GM12878 (cell line): Measurements from ENCODE around the gene PDZD7. TPM values are rescaled to one million over a fixed set of nuclear protein-coding genes. Genes with fewer than 3 reads are reported as not detected.

ENCODE experiments used
- ATAC-seq: fragments of 200-7000 bp; cut with Tn5 transposase; 3 replicates; pipeline ENCODE4 v1.9.1; 2020; ENCODE audit warnings: mild to moderate bottlenecking, moderate library complexity
- BruUV-seq: library from RNA; stranded (reverse); fragments of 400-500 nt; replicated peaks from 2 replicates; lab custom pipeline; 2021; lab: Mats Ljungman, UMichigan
- CTCF ChIA-PET: fragments of 300-600 bp; sonication (Branson Sonifier 250); formaldehyde crosslinking; extraction: SDS; loops from one replicate; lab custom pipeline; 2021; ENCODE audit warnings: inconsistent platforms; lab: Yijun Ruan, JAX
- POLR2A ChIA-PET: fragments of 350-600 bp; formaldehyde crosslinking; extraction: SDS; loops from one replicate; lab custom pipeline; 2021; ENCODE audit warnings: inconsistent platforms; lab: Charles Lee
- RAD21 ChIA-PET: fragments of 300-600 bp; sonication (Branson Sonifier 250); formaldehyde crosslinking; loops from one replicate; lab custom pipeline; 2023; ENCODE audit warnings: antibody characterized with exemption; ENCODE audit not compliant: unreplicated experiment; lab: Charles Lee
- SMC1A ChIA-PET: fragments of 300-600 bp; sonication (Branson Sonifier 250); formaldehyde crosslinking; loops from one replicate; lab custom pipeline; 2023; ENCODE audit not compliant: unreplicated experiment, uncharacterized antibody; lab: Charles Lee
- DNase-seq: peaks from one replicate; pipeline ENCODE4 v3.0.0-alpha.2; 2011; ENCODE audit warnings: low read depth, low spot score
- FAIRE-seq: peaks from 3 replicates; lab custom pipeline; 2011; peaks lifted over from hg19 to GRCh38; lab: Jason Lieb, UNC
- H2AFZ ChIP-seq: 2 replicates; pipeline ENCODE4 v1.6.0; 2011; ENCODE audit warnings: low read depth, low read length, control low read depth; ENCODE audit not compliant: control insufficient read depth
- H3K27ac ChIP-seq: 2 replicates; pipeline ENCODE4 v1.5.1; 2011; ENCODE audit warnings: control low read depth; ENCODE audit not compliant: control insufficient read depth, insufficient read depth
- H3K27me3 ChIP-seq, 2 experiments: replicated peaks in 1 of 2; 2 replicates each; pipeline versions ENCODE4 v1.6.0 to v1.6.1; 2011; ENCODE audit warnings: low read length in 1 of 2; ENCODE audit not compliant: control insufficient read depth in 2 of 2, insufficient read depth in 2 of 2
- H3K36me3 ChIP-seq, 2 experiments: 2 replicates each; pipeline ENCODE4 v1.5.1; 2011; ENCODE audit warnings: low read length in 1 of 2; ENCODE audit not compliant: control insufficient read depth in 2 of 2, insufficient read depth in 2 of 2
- H3K4me1 ChIP-seq: 2 replicates; pipeline ENCODE4 v1.6.1; 2011; ENCODE audit warnings: mild to moderate bottlenecking, low read length, moderate library complexity, mixed read lengths; ENCODE audit not compliant: control insufficient read depth, insufficient read depth
- H3K4me2 ChIP-seq: 2 replicates; pipeline ENCODE4 v1.6.0; 2011; ENCODE audit warnings: control low read depth; ENCODE audit not compliant: control insufficient read depth, insufficient read depth
- H3K4me3 ChIP-seq: fragments of 200-600 bp; sonication (generic); 2 replicates; pipeline ENCODE4 v1.5.1; 2016
- H3K79me2 ChIP-seq: 2 replicates; pipeline ENCODE4 v1.6.0; 2011; ENCODE audit warnings: low read length; ENCODE audit not compliant: control insufficient read depth, insufficient read depth
- H3K9ac ChIP-seq: 2 replicates; pipeline ENCODE4 v1.8.0; 2011; ENCODE audit warnings: low read length, control low read depth, mixed read lengths; ENCODE audit not compliant: control insufficient read depth, insufficient read depth
- H3K9me3 ChIP-seq: replicated peaks from 3 replicates; pipeline ENCODE4 v1.5.1; 2011; ENCODE audit warnings: mild to moderate bottlenecking, low read length; ENCODE audit not compliant: control insufficient read depth, insufficient read depth
- H4K20me1 ChIP-seq: 2 replicates; pipeline ENCODE4 v1.6.0; 2011; ENCODE audit not compliant: control insufficient read depth, insufficient read depth
- ATF2 ChIP-seq: IDR thresholded peaks from 2 replicates; pipeline ENCODE4 v1.6.1; 2012; ENCODE audit warnings: low read length, inconsistent platforms
- ATF3 ChIP-seq: IDR thresholded peaks from 2 replicates; pipeline ENCODE4 v1.6.1; 2011; ENCODE audit warnings: low read depth, mild to moderate bottlenecking, low read length, moderate library complexity, borderline replicate concordance; ENCODE audit errors: extremely low read depth
- BHLHE40 ChIP-seq, 2 experiments: fragments of 450-650 bp in 1 of 2; IDR thresholded peaks; 2 replicates each; pipeline ENCODE4 v1.6.1; 2011 to 2017; ENCODE audit warnings: low read depth in 2 of 2, borderline replicate concordance in 1 of 2, improper control_type of control experiment in 1 of 2, low read length in 1 of 2, mild to moderate bottlenecking in 1 of 2
- CHD2 ChIP-seq: IDR thresholded peaks from 2 replicates; pipeline ENCODE4 v1.6.1; 2011; ENCODE audit warnings: low read depth, low read length, improper control_type of control experiment, borderline replicate concordance
- EED ChIP-seq: sonication (generic); IDR thresholded peaks from 2 replicates; pipeline ENCODE4 v1.6.1; 2016; ENCODE audit warnings: antibody characterized with exemption, low read depth
- FOXK2 ChIP-seq: fragments of 450-650 bp; IDR thresholded peaks from 2 replicates; pipeline ENCODE4 v1.6.1; 2017; ENCODE audit warnings: mild to moderate bottlenecking, moderate library complexity
- GATAD2B ChIP-seq: fragments of 450-650 bp; conservative IDR thresholded peaks from 2 replicates; pipeline ENCODE4 v1.6.1; 2017; ENCODE audit warnings: low read depth, mild to moderate bottlenecking, moderate library complexity
- IKZF1 ChIP-seq: fragments of 450-650 bp; conservative IDR thresholded peaks from 2 replicates; pipeline ENCODE4 v1.6.1; 2017; ENCODE audit warnings: antibody characterized with exemption, mild to moderate bottlenecking
- JUND ChIP-seq: IDR thresholded peaks from 2 replicates; pipeline ENCODE4 v1.6.1; 2012; ENCODE audit warnings: low read depth, mild to moderate bottlenecking, low read length, improper control_type of control experiment, moderate library complexity
- PML ChIP-seq: IDR thresholded peaks from 2 replicates; pipeline ENCODE4 v1.6.1; 2012; ENCODE audit warnings: low read length, inconsistent platforms
- POLR2A ChIP-seq: IDR thresholded peaks from 2 replicates; pipeline ENCODE4 v1.6.1; 2011; ENCODE audit warnings: low read depth, mild to moderate bottlenecking, low read length
- RB1 ChIP-seq: fragments of 450-650 bp; formaldehyde crosslinking; IDR thresholded peaks from 2 replicates; pipeline ENCODE4 v1.6.1; 2017; ENCODE audit warnings: mild to moderate bottlenecking, borderline replicate concordance
- SIN3A ChIP-seq: IDR thresholded peaks from 2 replicates; pipeline ENCODE4 v1.6.1; 2012; ENCODE audit warnings: low read depth, low read length, improper control_type of control experiment
- SMAD1 ChIP-seq: fragments of 450-650 bp; IDR thresholded peaks from 2 replicates; pipeline ENCODE4 v1.6.1; 2018; ENCODE audit warnings: mild to moderate bottlenecking, low read depth; ENCODE audit not compliant: partially characterized antibody
- SREBF2 ChIP-seq: IDR thresholded peaks from 2 replicates; pipeline ENCODE4 v1.6.1; 2012; ENCODE audit warnings: mild to moderate bottlenecking, low read length
- TBL1XR1 ChIP-seq: IDR thresholded peaks from 2 replicates; pipeline ENCODE4 v1.6.1; 2012; ENCODE audit warnings: low read depth, low read length, improper control_type of control experiment
- USF1 ChIP-seq: IDR thresholded peaks from 2 replicates; pipeline ENCODE4 v1.6.1; 2011; ENCODE audit warnings: borderline replicate concordance, low read depth, mild to moderate bottlenecking, moderate library complexity, mixed read lengths, low read length; ENCODE audit not compliant: insufficient read depth; ENCODE audit errors: extremely low read length
- ZBTB33 ChIP-seq: fragments of 450-650 bp; IDR thresholded peaks from 2 replicates; pipeline ENCODE4 v1.6.1; 2017; ENCODE audit warnings: mild to moderate bottlenecking
- WGBS: methylation state at CpG from one replicate; pipeline ENCODE4 v1.1.6; 2016; ENCODE audit warnings: low lambda C conversion rate; ENCODE audit not compliant: insufficient replicate concordance, insufficient coverage; ENCODE audit errors: missing lambda C conversion rate; 5-methylcytosine and 5-hydroxymethylcytosine counted together
- in situ Hi-C: fragments of 300-500 bp; cut with MboI; formaldehyde crosslinking; loops from 9 replicates; pipeline ENCODE4 v1.14.3; 2018; ENCODE audit warnings: mixed read lengths
- intact Hi-C: fragments of 100-400 bp; cut with micrococcal nuclease; formaldehyde crosslinking; loops from one replicate; pipeline ENCODE4 v1.14.2; 2022; ENCODE audit not compliant: unreplicated experiment
- polyA plus RNA-seq, 11 experiments: library from polyadenylated mRNA; depleted of rRNA in 4 of 11; unstranded in 6 of 11; stranded (reverse) in 5 of 11; fragments of >200 nt; fragmentation: Nextera tagmentation in 4 of 11; fragmentation: Illumina TruSeq in 1 of 11; extraction: Ambion mirVana in 4 of 11; extraction: Trizol in 1 of 11; gene quantifications; 1 replicate in 1 of 11; 2 replicates in 10 of 11; pipeline versions ENCODE4 v1.2.1 to v1.2.3, GENCODE V29; 2011 to 2016; ENCODE audit warnings: inconsistent platforms in 2 of 11, missing spikeins in 2 of 11, low read depth in 1 of 11
- total RNA-seq, 4 experiments: library from RNA; depleted of rRNA in 3 of 4; stranded (reverse); fragments of >200 nt in 3 of 4; fragmentation: Illumina TruSeq in 1 of 4; extraction: Trizol in 1 of 4; gene quantifications; 2 replicates each; pipeline versions ENCODE4 v1.2.1 to v1.2.3, GENCODE V29; 2013 to 2021

The PDZD7 gene
- total and polyA plus RNA-seq, 10 of the 15 experiments (the other 5 are each of a cell fraction or from before 2014, with no cell fraction given) = 0.01 to 0.20 (median 0.03) TPM; not detected in 7

GRCh38 chr10:100997360-100998182 is 33.4 kb downstream of the PDZD7 start:
- H3K9me3 ChIP-seq = no peaks in the 10 kb centered on the region
- RAD21 ChIA-PET = interaction anchor here (0.6 to 4.6 kb wide), 13 partner anchors 10 to 1250 kb away, joined by 3 to 26 read pairs (median 4); partner anchors contain the start of genes KAZALD1, MRPL43, PDZD7 and SFXN3
- H3K4me2 ChIP-seq = peak overlapping the region; percentile 99
- peaks cover 0 to 5% of the 10 kb centered on the region in 2 experiments; a peak in 3 of 4 replicates for H3K36me3 ChIP-seq
- SMC1A ChIA-PET = interaction anchor here (1.1 to 2.0 kb wide), 5 partner anchors 10 to 44 kb away, joined by 4 to 9 read pairs (median 5); partner anchors contain the start of genes MRPL43 and TWNK
- H3K9ac ChIP-seq = peak overlapping the region; percentile 63
- peak overlapping the region; percentile 90 for H2AFZ ChIP-seq
- ATAC-seq = peak; percentile 70
- peak; percentile 69 for FAIRE-seq
- H4K20me1 ChIP-seq = no peaks in the 10 kb centered on the region
- H3K4me3 ChIP-seq = peak overlapping the region; percentile 86
- intact Hi-C loops (loop anchor here (5.0 kb wide), 1 partner anchor 85 kb away; the partner anchor contains the start of gene SLF2), in situ Hi-C loops (no loop called here)
- CTCF ChIA-PET = interaction anchor here (0.6 to 5.7 kb wide), 29 partner anchors 9 to 998 kb away, joined by 3 to 91 read pairs (median 4); partner anchors contain the start of genes MRPL43, PDZD7, SEMA4G and SFXN3
- H3K79me2 ChIP-seq = peaks cover 10% of the 10 kb centered on the region
- BruUV-seq = no TSS peak
- no peaks in the 10 kb centered on the region for H3K27me3 ChIP-seq
- under 1% methylated on average over 59 of the region's 66 CpGs for WGBS
- peaks cover 17% of the 10 kb centered on the region for H3K4me1 ChIP-seq
- no peak for DNase-seq
- H3K27ac ChIP-seq = peak overlapping the region; percentile 88
- POLR2A ChIA-PET = interaction anchor here (0.6 to 3.8 kb wide), 6 partner anchors 11 to 490 kb away, joined by 3 to 23 read pairs (median 6); partner anchors contain the start of genes KAZALD1, MRPL43 and TWNK
- TF ChIP-seq ZBTB33 (no peak), PML (no peak), SMAD1 (no peak), FOXK2 (peak; percentile 74), EED (peak; percentile 89), POLR2A (peak; percentile 31; the same call in 1 of the 2 replicates), ATF3 (no peak), USF1 (peak; percentile 80), SREBF2 (no peak), SIN3A (peak; percentile 3; the same call in 1 of the 2 replicates), ATF2 (no peak), JUND (no peak), CHD2 (0 out of 2 replicates have a peak, but pooled peaks have one; percentile 6), GATAD2B (peak; percentile 89; the same call in 1 of the 2 replicates), TBL1XR1 (no peak), BHLHE40 (IDR thresholded peaks at IDR 0.05; ENCODE audit: borderline replicate concordance in 1 of 2, low read depth in 2 of 2, low read length in 1 of 2) (peak; percentile 84 to 95), RB1 (no peak), IKZF1 (peak; percentile 98)
